ENCODE results near the gene WNT11.

The WNT11 gene

GRCh38 chr11:76251226-76251575, 44.9 kb upstream of the WNT11 start:
- Histone ChIP-seq H3K4me2 (ENCODE audit: low read length) (no peak overlapping the region), H2BK120ac (ENCODE audit: insufficient read depth, low read length, poor library complexity) (no peak overlapping the region), H3K4ac (ENCODE audit: low read depth, low read length) (no peak overlapping the region), H3K36me3 (ENCODE audit: control insufficient read depth in 1 of 2, insufficient read depth in 2 of 2, low read length in 2 of 2) (no peaks in the 10 kb centered on the region), H3K23ac (ENCODE audit: low read length) (no peak overlapping the region), H3K27ac (ENCODE audit: low read depth, low read length) (no peak overlapping the region), H3K79me1 (ENCODE audit: low read length) (no peaks in the 10 kb centered on the region), H3K9ac (ENCODE audit: low read length) (no peak overlapping the region), H3K79me2 (ENCODE audit: control insufficient read depth, insufficient read depth, low read length, poor library complexity) (no peaks in the 10 kb centered on the region), H3K18ac (ENCODE audit: low read length) (no peak overlapping the region), H3K4me1 (ENCODE audit: control insufficient read depth in 1 of 2, insufficient read depth in 2 of 2, low read length in 2 of 2) (no peaks in the 10 kb centered on the region), H3K9me3 (ENCODE audit: insufficient read depth, low read depth, low read length) (peaks cover 5% of the 10 kb centered on the region), H3K14ac (ENCODE audit: low read length) (no peak overlapping the region), H4K12ac (ENCODE audit: low read depth, low read length) (no peak overlapping the region), H2BK12ac (ENCODE audit: low read length) (no peak overlapping the region), H3K4me3 (ENCODE audit: low read depth, low read length) (no peak overlapping the region), H3K27me3 (ENCODE audit: insufficient read depth, low read length) (no peaks in the 10 kb centered on the region), H4K91ac (ENCODE audit: low read depth, low read length) (no peak overlapping the region), H2BK5ac (ENCODE audit: low read depth, low read length, poor library complexity) (no peak overlapping the region), H2AK5ac (ENCODE audit: low read length) (no peak overlapping the region), H2AFZ (ENCODE audit: insufficient read depth, low read length, poor library complexity) (no peak overlapping the region), H4K8ac (ENCODE audit: low read depth, low read length) (no peak overlapping the region)
- no peak for DNase-seq
- no CpG with 5 or more reads among the region's 3 CpGs for WGBS (ENCODE audit: extremely low coverage, insufficient coverage, insufficient read length)

- H3K14ac ChIP-seq (ENCODE audit: low read length), result no peak overlapping the region
- no peak overlapping the region for H3K23ac ChIP-seq (ENCODE audit: low read length)
- H3K36me3 ChIP-seq (ENCODE audit: control insufficient read depth in 1 of 2, insufficient read depth in 2 of 2, low read length in 2 of 2), result no peaks in the 10 kb centered on the region
- no peaks in the 10 kb centered on the region for H3K79me2 ChIP-seq (ENCODE audit: control insufficient read depth, insufficient read depth, low read length, poor library complexity)
- H3K4me3 ChIP-seq (ENCODE audit: low read depth, low read length), result no peak overlapping the region
- no peak overlapping the region for H2AFZ ChIP-seq (ENCODE audit: insufficient read depth, low read length, poor library complexity)
- no peak for DNase-seq
- H4K91ac ChIP-seq (ENCODE audit: low read depth, low read length), result no peak overlapping the region
- H3K4me1 ChIP-seq (ENCODE audit: control insufficient read depth in 1 of 2, insufficient read depth in 2 of 2, low read length in 2 of 2), result no peaks in the 10 kb centered on the region
- no peaks in the 10 kb centered on the region for H3K79me1 ChIP-seq (ENCODE audit: low read length)
- H3K4me2 ChIP-seq (ENCODE audit: low read length), result no peak overlapping the region
- H3K9me3 ChIP-seq (ENCODE audit: insufficient read depth, low read depth, low read length), result peaks cover 5% of the 10 kb centered on the region
- no peaks in the 10 kb centered on the region for H3K27me3 ChIP-seq (ENCODE audit: insufficient read depth, low read length)
- no CpG with 5 or more reads among the region's 6 CpGs for WGBS (ENCODE audit: extremely low coverage, insufficient coverage, insufficient read length)
- H4K8ac ChIP-seq (ENCODE audit: low read depth, low read length), result no peak overlapping the region
- H2AK5ac ChIP-seq (ENCODE audit: low read length), result no peak overlapping the region
- no peak overlapping the region for H4K12ac ChIP-seq (ENCODE audit: low read depth, low read length)
- H3K27ac ChIP-seq (ENCODE audit: low read depth, low read length), result no peak overlapping the region
- no peak overlapping the region for H2BK12ac ChIP-seq (ENCODE audit: low read length)
- no peak overlapping the region for H3K18ac ChIP-seq (ENCODE audit: low read length)
- no peak overlapping the region for H2BK5ac ChIP-seq (ENCODE audit: low read depth, low read length, poor library complexity)
- no peak overlapping the region for H2BK120ac ChIP-seq (ENCODE audit: insufficient read depth, low read length, poor library complexity)
- no peak overlapping the region for H3K4ac ChIP-seq (ENCODE audit: low read depth, low read length)
- H3K9ac ChIP-seq (ENCODE audit: low read length), result no peak overlapping the region
These were observed 44.4 kb upstream of the WNT11 start for GRCh38 chr11:76250520-76251225.

- H3K27me3 ChIP-seq (ENCODE audit: insufficient read depth, low read length), result no peaks in the 10 kb centered on the region
- no peak overlapping the region for H4K12ac ChIP-seq (ENCODE audit: low read depth, low read length)
- H2AFZ ChIP-seq (ENCODE audit: insufficient read depth, low read length, poor library complexity), result no peak overlapping the region
- no peak overlapping the region for H2AK5ac ChIP-seq (ENCODE audit: low read length)
- no peaks in the 10 kb centered on the region for H3K4me1 ChIP-seq (ENCODE audit: control insufficient read depth in 1 of 2, insufficient read depth in 2 of 2, low read length in 2 of 2)
- no peak overlapping the region for H4K91ac ChIP-seq (ENCODE audit: low read depth, low read length)
- H2BK5ac ChIP-seq (ENCODE audit: low read depth, low read length, poor library complexity), result no peak overlapping the region
- H3K9ac ChIP-seq (ENCODE audit: low read length), result no peak overlapping the region
- H3K36me3 ChIP-seq (ENCODE audit: control insufficient read depth in 1 of 2, insufficient read depth in 2 of 2, low read length in 2 of 2), result no peaks in the 10 kb centered on the region
- H3K4ac ChIP-seq (ENCODE audit: low read depth, low read length), result no peak overlapping the region
- peaks cover 5% of the 10 kb centered on the region for H3K9me3 ChIP-seq (ENCODE audit: insufficient read depth, low read depth, low read length)
- H3K23ac ChIP-seq (ENCODE audit: low read length), result no peak overlapping the region
- WGBS (ENCODE audit: extremely low coverage, insufficient coverage, insufficient read length), result no CpG with 5 or more reads among the region's 3 CpGs
- no peak overlapping the region for H2BK12ac ChIP-seq (ENCODE audit: low read length)
- H3K18ac ChIP-seq (ENCODE audit: low read length), result no peak overlapping the region
- H3K79me1 ChIP-seq (ENCODE audit: low read length), result no peaks in the 10 kb centered on the region
- no peak overlapping the region for H3K4me3 ChIP-seq (ENCODE audit: low read depth, low read length)
- no peaks in the 10 kb centered on the region for H3K79me2 ChIP-seq (ENCODE audit: control insufficient read depth, insufficient read depth, low read length, poor library complexity)
- H3K14ac ChIP-seq (ENCODE audit: low read length), result no peak overlapping the region
- no peak overlapping the region for H3K4me2 ChIP-seq (ENCODE audit: low read length)
- no peak for DNase-seq
- no peak overlapping the region for H3K27ac ChIP-seq (ENCODE audit: low read depth, low read length)
- no peak overlapping the region for H2BK120ac ChIP-seq (ENCODE audit: insufficient read depth, low read length, poor library complexity)
- no peak overlapping the region for H4K8ac ChIP-seq (ENCODE audit: low read depth, low read length)
These were observed 43.0 kb upstream of the WNT11 start for GRCh38 chr11:76249195-76249741.

GRCh38 chr11:76248210-76248609, 41.9 kb upstream of the WNT11 start:
- Histone ChIP-seq H3K14ac (ENCODE audit: low read length) (no peak overlapping the region), H3K9me3 (ENCODE audit: insufficient read depth, low read depth, low read length) (peaks cover 5% of the 10 kb centered on the region), H4K8ac (ENCODE audit: low read depth, low read length) (no peak overlapping the region), H3K27me3 (ENCODE audit: insufficient read depth, low read length) (peaks cover 4% of the 10 kb centered on the region), H2AFZ (ENCODE audit: insufficient read depth, low read length, poor library complexity) (no peak overlapping the region), H3K4me2 (ENCODE audit: low read length) (no peak overlapping the region), H3K27ac (ENCODE audit: low read depth, low read length) (no peak overlapping the region), H3K79me1 (ENCODE audit: low read length) (no peaks in the 10 kb centered on the region), H4K12ac (ENCODE audit: low read depth, low read length) (no peak overlapping the region), H2AK5ac (ENCODE audit: low read length) (no peak overlapping the region), H2BK5ac (ENCODE audit: low read depth, low read length, poor library complexity) (no peak overlapping the region), H3K79me2 (ENCODE audit: control insufficient read depth, insufficient read depth, low read length, poor library complexity) (no peaks in the 10 kb centered on the region), H3K4ac (ENCODE audit: low read depth, low read length) (no peak overlapping the region), H3K4me3 (ENCODE audit: low read depth, low read length) (no peak overlapping the region), H3K36me3 (ENCODE audit: control insufficient read depth in 1 of 2, insufficient read depth in 2 of 2, low read length in 2 of 2) (no peaks in the 10 kb centered on the region), H3K23ac (ENCODE audit: low read length) (no peak overlapping the region), H4K91ac (ENCODE audit: low read depth, low read length) (no peak overlapping the region), H2BK120ac (ENCODE audit: insufficient read depth, low read length, poor library complexity) (no peak overlapping the region), H2BK12ac (ENCODE audit: low read length) (no peak overlapping the region), H3K18ac (ENCODE audit: low read length) (no peak overlapping the region), H3K9ac (ENCODE audit: low read length) (no peak overlapping the region), H3K4me1 (ENCODE audit: control insufficient read depth in 1 of 2, insufficient read depth in 2 of 2, low read length in 2 of 2) (no peaks in the 10 kb centered on the region)
- DNase-seq, result peak in 1 of 2 donors; percentile 46
- no CpG with 5 or more reads among the region's 1 CpG for WGBS (ENCODE audit: extremely low coverage, insufficient coverage, insufficient read length)
